MM.1S (cell line): ENCODE data around the gene HYDIN.
"Not testable (repeated sequence)": the region's sequence is repeated elsewhere in the genome, so short reads cannot be mapped to it uniquely, and the experiment has no call there.

Source experiments
- CTCF ChIP-seq: fragments of 300-600 bp; sonication (generic); IDR thresholded peaks from 2 replicates; pipeline ENCODE4 v1.5.1; 2016; ENCODE audit warnings: antibody characterized with exemption, low read length, mixed read lengths
- EZH2 ChIP-seq: fragments of 300-600 bp; sonication (generic); optimal IDR thresholded peaks from 2 replicates; pipeline ENCODE3; 2017; ENCODE audit warnings: low read depth, mild to moderate bottlenecking, antibody characterized with exemption, low read length, mixed read lengths
- EZH2phosphoT487 ChIP-seq: fragments of 300-600 bp; sonication (generic); IDR thresholded peaks from 2 replicates; pipeline ENCODE4 v1.6.1; 2018; ENCODE audit warnings: antibody characterized with exemption, low read length

GRCh38 chr16:70922164-70922563, 308.4 kb downstream of the HYDIN start:
- not testable (repeated sequence) for TF ChIP-seq CTCF, EZH2, EZH2phosphoT487
